Progenitor cell of endocrine pancreas (in vitro differentiated cells): ENCODE measurements around the gene AKIRIN2. TPM values are rescaled to one million over a fixed set of nuclear protein-coding genes. Genes with fewer than 3 reads are reported as not detected.
"Not testable (repeated sequence)": the region's sequence is repeated elsewhere in the genome, so short reads cannot be mapped to it uniquely, and the experiment has no call there.

ENCODE experiments used
- DNase-seq: peaks from one replicate; pipeline ENCODE4 v3.0.0; 2021; ENCODE audit warnings: low spot score; ENCODE audit not compliant: unreplicated experiment
- H3K27ac Mint-ChIP-seq: 2 replicates; pipeline ENCODE4 v1.8.0; 2021; ENCODE audit warnings: mild to moderate bottlenecking, moderate library complexity, mixed read lengths
- H3K27me3 Mint-ChIP-seq: 2 replicates; pipeline ENCODE4 v1.8.0; 2021; ENCODE audit warnings: mixed read lengths
- H3K36me3 Mint-ChIP-seq: 2 replicates; pipeline ENCODE4 v1.8.0; 2022; ENCODE audit warnings: mixed read lengths; ENCODE audit not compliant: insufficient read depth
- H3K4me1 Mint-ChIP-seq: 2 replicates; pipeline ENCODE4 v1.8.0; 2021; ENCODE audit warnings: low read depth, mixed read lengths
- H3K4me3 Mint-ChIP-seq: 2 replicates; pipeline ENCODE4 v1.8.0; 2021; ENCODE audit warnings: low read depth, mild to moderate bottlenecking, moderate library complexity, mixed read lengths
- H3K9me3 Mint-ChIP-seq: 2 replicates; pipeline ENCODE4 v1.8.0; 2021; ENCODE audit warnings: low read depth, mixed read lengths
- CTCF ChIP-seq: fragments of 200-600 bp; sonication (generic); IDR thresholded peaks from one replicate; pipeline ENCODE4 v1.5.0; 2021; ENCODE audit warnings: antibody characterized with exemption, mild to moderate bottlenecking; ENCODE audit not compliant: unreplicated experiment
- total RNA-seq: library from RNA; stranded (reverse); gene quantifications from 2 replicates; pipeline ENCODE4 v1.2.1, GENCODE V29; 2021

Gene AKIRIN2
- total RNA-seq, 1 donor from 2014 or later = 86.3 TPM

- Mint-ChIP-seq H3K4me3 (no peak overlapping the region), H3K36me3 (no peaks in the 10 kb centered on the region), H3K4me1 (no peaks in the 10 kb centered on the region), H3K27me3 (no peaks in the 10 kb centered on the region), H3K27ac (no peak overlapping the region), H3K9me3 (no peaks in the 10 kb centered on the region)
- DNase-seq = no peak
- TF ChIP-seq CTCF = no peak
Observed at GRCh38 chr6:87714093-87714842, 12.2 kb upstream of the AKIRIN2 start.

- H3K4me1 Mint-ChIP-seq, H3K27ac Mint-ChIP-seq, H3K27me3 Mint-ChIP-seq, H3K9me3 Mint-ChIP-seq, H3K36me3 Mint-ChIP-seq, H3K4me3 Mint-ChIP-seq, DNase-seq: not testable (repeated sequence)
Observed at GRCh38 chr6:87712713-87713112, 10.7 kb upstream of the AKIRIN2 start.

GRCh38 chr6:87710090-87710489 lies 8.1 kb upstream of the AKIRIN2 start:
- no peak overlapping the region for H3K27ac Mint-ChIP-seq
- TF ChIP-seq CTCF = no peak
- H3K27me3 Mint-ChIP-seq = no peaks in the 10 kb centered on the region
- H3K9me3 Mint-ChIP-seq = no peaks in the 10 kb centered on the region
- DNase-seq = no peak
- no peak overlapping the region for H3K4me3 Mint-ChIP-seq
- H3K36me3 Mint-ChIP-seq = no peaks in the 10 kb centered on the region
- peaks cover 4% of the 10 kb centered on the region for H3K4me1 Mint-ChIP-seq

GRCh38 chr6:87708581-87709427 lies 6.8 kb upstream of the AKIRIN2 start:
- H3K27me3 Mint-ChIP-seq, H3K36me3 Mint-ChIP-seq, H3K4me3 Mint-ChIP-seq, H3K4me1 Mint-ChIP-seq, DNase-seq, H3K9me3 Mint-ChIP-seq, H3K27ac Mint-ChIP-seq: not testable (repeated sequence)

GRCh38 chr6:87706187-87706966 lies 4.3 kb upstream of the AKIRIN2 start:
- DNase-seq = no peak
- Mint-ChIP-seq H3K36me3 (no peaks in the 10 kb centered on the region), H3K27me3 (no peaks in the 10 kb centered on the region), H3K4me1 (peaks cover 8% of the 10 kb centered on the region), H3K4me3 (no peak overlapping the region), H3K27ac (no peak overlapping the region), H3K9me3 (no peaks in the 10 kb centered on the region)
- TF ChIP-seq CTCF = no peak

GRCh38 chr6:87705070-87705691 lies 3.1 kb upstream of the AKIRIN2 start:
- DNase-seq = no peak
- Mint-ChIP-seq H3K4me3 (no peak overlapping the region), H3K4me1 (peaks cover 8% of the 10 kb centered on the region), H3K27me3 (no peaks in the 10 kb centered on the region), H3K27ac (no peak overlapping the region), H3K9me3 (no peaks in the 10 kb centered on the region), H3K36me3 (peaks cover 1% of the 10 kb centered on the region)
- no peak for TF ChIP-seq CTCF

- Mint-ChIP-seq H3K27ac (peak overlapping the region; percentile 97), H3K4me1 (peaks cover 20% of the 10 kb centered on the region), H3K4me3 (peak overlapping the region; percentile 98)
- H3K36me3 Mint-ChIP-seq, H3K27me3 Mint-ChIP-seq, DNase-seq, H3K9me3 Mint-ChIP-seq: not testable (repeated sequence)
Observed at GRCh38 chr6:87703039-87703438, 1.0 kb upstream of the AKIRIN2 start.
